ENCODE measurements around the gene UPK3A.
"Not testable (repeated sequence)": the region's sequence is repeated elsewhere in the genome, so short reads cannot be mapped to it uniquely, and the experiment has no call there.

UPK3A gene

GRCh38 chr22:45284705-45285262, at the start of gene UPK3A:
Gene UPK3A, plus strand, starts transcription at chr22:45284949. Its CDS starts 65 bp downstream, at chr22:45285014.
- DNase-seq: peak; percentile 86

GRCh38 chr22:45235101-45235777, 49.5 kb upstream of the UPK3A start:
- no peak for DNase-seq

DNA sequence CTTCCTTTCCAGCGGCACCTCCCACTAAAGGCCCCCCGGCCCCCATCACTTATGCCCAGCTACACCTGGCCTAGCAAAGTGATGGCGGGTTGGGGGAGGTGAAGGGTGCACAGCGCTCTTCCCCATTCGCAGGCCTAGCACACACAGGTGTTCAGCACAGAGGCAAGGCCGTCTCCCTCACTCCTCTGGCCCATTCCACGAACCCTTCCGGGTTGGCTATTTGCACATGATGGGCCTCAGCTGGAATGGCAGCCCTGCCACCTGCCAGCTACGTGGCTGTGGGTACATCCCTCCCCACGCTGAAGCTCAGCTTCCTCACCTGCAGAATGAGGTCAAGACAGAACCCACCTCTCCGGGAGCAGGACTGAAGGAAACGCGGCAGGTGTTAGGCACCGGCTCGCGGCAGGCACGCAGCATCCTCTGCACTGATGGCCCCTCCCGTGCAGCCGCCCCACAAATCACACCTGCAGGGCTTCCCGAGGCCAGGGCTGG, 48.9 kb upstream of the UPK3A start:
- DNase-seq: no peak

- DNase-seq: no peak
Measured at GRCh38 chr22:45237065-45237990, 47.4 kb upstream of the UPK3A start.

GRCh38 chr22:45238076-45238956, 46.4 kb upstream of the UPK3A start:
- no peak for DNase-seq

GRCh38 chr22:45238957-45239680, 45.6 kb upstream of the UPK3A start:
- no peak for DNase-seq

DNA sequence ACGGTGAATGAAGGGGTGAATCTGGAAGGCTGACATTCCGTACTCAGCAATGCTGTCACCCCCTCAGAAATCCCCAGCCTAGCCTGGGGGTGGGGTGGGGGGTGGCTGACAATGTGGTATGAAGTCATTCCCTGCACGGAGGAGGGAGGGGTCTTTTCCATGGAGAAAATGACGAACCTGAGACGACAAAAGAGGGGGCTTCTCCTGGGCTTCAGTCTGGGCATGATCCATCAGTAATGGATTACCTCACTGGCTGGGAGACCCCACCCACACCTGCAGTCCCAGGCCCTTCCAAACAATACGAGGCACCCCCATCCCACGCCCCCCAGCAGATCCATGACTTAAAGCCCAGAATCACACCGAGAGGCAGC, 45.1 kb upstream of the UPK3A start:
- no peak for DNase-seq

DNA sequence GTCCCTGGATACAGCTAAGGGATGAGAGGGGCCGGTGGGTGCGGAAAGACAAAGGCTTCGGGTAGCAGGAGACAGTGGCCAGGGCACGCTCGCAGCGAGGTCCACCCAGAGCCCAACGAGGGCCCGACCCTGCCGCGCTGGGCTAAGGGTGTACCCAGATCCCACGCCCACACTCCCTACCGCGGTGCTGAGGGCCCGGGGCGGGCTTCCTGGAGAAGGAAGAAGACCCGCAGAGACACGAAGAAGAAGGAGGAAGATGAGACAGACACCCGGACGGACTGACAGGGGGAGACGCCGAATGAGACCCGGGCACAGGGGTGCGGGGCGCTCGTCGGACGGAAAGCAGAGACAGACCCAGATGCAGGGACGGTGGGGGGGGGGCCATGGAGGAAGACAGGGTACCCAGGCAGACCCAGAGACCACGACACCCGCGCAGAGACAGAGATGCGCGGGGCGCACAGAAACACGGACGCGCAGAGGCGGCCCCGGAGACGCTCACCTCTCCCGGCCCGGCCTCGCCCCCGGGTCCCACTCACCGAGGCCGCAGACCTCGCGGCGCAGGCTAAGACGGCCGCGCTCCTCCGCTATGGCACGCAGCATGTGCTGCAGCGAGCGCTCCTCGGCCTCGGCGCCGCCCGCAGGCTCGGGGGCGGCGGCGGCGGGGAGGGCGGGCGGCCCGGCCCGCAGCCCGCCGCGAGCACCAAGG, 44.5 kb upstream of the UPK3A start:
- no peak for DNase-seq

- DNase-seq: peak; percentile 87
Measured at GRCh38 chr22:45240810-45241631, 43.7 kb upstream of the UPK3A start, which contains the start of gene KIAA0930. Gene KIAA0930, minus strand, starts transcription at chr22:45240894. Its CDS starts 191 bp downstream, at chr22:45240703.

DNA sequence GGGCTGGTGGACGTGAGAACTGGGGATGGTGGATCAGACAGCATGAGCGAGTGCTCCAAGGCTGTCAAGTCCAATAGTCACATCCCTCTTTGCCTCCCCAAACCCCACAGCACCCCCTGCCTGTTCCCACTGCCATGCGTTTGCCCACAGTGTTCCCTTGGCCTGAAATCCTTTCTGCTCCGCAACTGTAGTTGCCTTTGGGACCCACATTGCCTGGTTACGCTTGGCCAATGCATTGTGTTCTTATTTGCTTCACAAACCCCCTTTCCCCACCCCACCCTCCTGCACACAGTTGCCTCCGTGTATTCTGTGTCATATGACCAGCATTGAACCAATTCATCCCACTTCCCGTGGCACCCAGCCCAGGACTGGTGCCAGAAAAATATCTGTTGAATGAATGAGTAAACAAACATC, 42.0 kb upstream of the UPK3A start:
- DNase-seq: no peak

GRCh38 chr22:45244916-45245315, 39.8 kb upstream of the UPK3A start:
- DNase-seq: no peak

DNA sequence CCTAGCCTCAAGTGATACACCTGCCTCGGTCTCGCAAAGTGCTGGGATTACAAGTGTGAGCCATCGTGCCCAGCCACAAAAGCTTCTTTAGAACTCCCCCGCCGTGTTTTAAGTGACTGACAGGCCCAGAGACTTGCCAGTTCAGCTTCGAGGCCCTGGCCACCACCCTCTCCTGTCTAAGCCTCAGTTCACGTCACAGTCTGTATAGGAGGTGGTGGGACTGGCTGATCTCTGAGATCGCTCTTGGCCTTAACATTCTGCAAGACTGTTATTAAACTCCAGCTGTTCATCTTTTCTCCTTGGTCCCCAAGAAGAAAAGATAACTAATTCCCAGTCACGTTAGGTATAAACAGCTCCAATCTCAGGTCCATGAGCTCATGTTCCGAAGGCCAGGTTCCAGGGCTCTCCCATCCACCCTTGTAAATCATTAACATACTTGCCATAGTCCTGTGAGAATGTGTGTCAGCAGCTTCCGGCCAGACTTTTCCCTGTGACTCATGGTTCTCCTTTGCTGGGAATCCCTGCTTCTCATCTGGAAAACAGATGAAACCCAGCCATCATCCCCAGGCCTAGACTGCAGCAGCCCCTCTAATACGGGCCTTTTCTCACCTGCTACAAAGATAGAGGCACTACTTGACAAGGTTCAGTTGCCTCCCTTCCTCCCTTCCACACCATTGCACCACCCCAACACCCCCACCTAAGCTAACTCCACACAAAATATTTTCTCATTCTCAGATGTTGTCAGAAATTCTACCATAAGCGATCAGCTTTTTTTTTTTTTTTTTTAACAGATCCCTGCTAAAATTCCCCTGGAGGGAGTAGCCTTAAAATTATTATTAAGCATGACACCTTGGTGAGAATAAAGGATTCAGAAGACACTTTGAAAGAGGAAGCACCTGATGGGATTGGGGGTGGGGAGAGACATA, 38.4 kb upstream of the UPK3A start:
- DNase-seq: peak; percentile 98

GRCh38 chr22:45248832-45249561, 35.8 kb upstream of the UPK3A start:
- DNase-seq: no peak

- DNase-seq: no peak
Measured at GRCh38 chr22:45251825-45252224, 32.9 kb upstream of the UPK3A start.

- no peak for DNase-seq
Measured at GRCh38 chr22:45253039-45253641, 31.6 kb upstream of the UPK3A start.

- DNase-seq: no peak
Measured at GRCh38 chr22:45254388-45254787, 30.4 kb upstream of the UPK3A start.

GRCh38 chr22:45254789-45255278, 29.9 kb upstream of the UPK3A start:
- DNase-seq: no peak

DNA sequence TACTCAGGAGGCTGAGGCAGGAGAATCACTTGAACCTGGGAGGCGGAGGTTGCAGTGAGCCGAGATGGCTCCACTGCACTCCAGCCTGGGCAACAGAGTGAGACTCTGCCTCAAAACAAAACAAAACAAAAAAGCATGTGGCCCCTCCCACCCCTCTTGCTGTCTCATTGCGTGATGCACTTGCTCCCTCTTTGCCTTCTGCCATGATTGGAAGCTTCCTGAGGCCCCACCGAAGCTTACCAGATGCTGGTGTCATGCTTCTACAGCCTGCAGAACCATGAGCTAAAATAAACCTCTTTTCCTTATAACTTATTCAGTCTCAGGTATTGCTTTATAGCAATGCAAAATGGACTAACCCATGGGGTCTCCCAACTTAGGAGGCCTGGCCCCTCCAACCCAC, 26.8 kb upstream of the UPK3A start:
- DNase-seq: not testable (repeated sequence)
